ENCODE results near the gene CPSF2.
"Not testable (repeated sequence)": the region's sequence is repeated elsewhere in the genome, so short reads cannot be mapped to it uniquely, and the experiment has no call there.

Gene CPSF2

DNA sequence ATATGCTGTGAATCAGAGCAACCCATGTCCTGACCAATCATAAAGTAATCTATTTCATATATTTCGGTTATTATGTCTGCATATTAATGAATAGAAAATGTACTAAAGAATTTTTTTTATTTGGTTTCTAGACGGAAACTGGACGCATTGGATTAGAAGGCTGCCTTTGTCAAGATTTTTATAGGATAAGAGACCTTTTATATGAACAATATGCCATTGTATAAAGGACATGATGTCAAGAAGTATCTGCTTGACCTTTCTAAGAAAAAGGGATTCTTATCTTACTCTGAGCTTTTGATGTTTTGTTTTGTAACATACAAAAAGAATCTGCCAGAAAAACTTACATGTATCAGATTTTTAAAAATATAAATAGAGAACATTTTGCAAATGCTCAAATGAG lies 39.8 kb downstream of the CPSF2 start:
- H3K27ac ChIP-seq (ENCODE audit: low read length) = no peak overlapping the region
- H3K36me3 ChIP-seq (ENCODE audit: control insufficient read depth in 1 of 2, insufficient read depth in 2 of 2, low read length in 2 of 2) = peaks cover 59 to 61% of the 10 kb centered on the region in 2 donors
- H3K27me3 ChIP-seq (ENCODE audit: low read depth, low read length) = no peaks in the 10 kb centered on the region
- H3K9me3 ChIP-seq (ENCODE audit: control insufficient read depth in 1 of 2, low read length in 2 of 2) = no peaks in the 10 kb centered on the region
- no peak overlapping the region for H3K4me3 ChIP-seq (ENCODE audit: low read depth in 1 of 2, low read length in 2 of 2)
- H3K4me1 ChIP-seq (ENCODE audit: control insufficient read depth in 1 of 2, insufficient read depth in 2 of 2, low read length in 2 of 2) = no peaks in the 10 kb centered on the region

DNA sequence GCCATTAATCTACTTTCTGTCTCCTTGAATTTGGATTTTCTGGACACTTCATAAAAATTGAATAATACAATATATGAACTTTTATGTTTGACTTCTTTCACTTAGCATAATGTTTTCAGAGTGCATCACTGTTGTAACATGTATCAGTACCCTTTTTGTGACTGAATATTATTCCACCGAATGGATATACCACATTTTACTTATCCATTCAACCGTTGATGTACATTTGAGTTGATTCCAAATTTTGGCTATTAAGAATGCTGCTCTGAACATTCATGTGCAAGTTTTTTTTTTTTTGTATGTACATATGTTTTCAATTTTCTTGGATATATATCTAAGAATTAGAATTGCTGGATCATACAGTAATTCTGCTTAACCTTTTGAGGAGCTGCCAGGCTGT lies 43.2 kb downstream of the CPSF2 start:
- Histone ChIP-seq H3K4me1 (ENCODE audit: control insufficient read depth in 1 of 2, insufficient read depth in 2 of 2, low read length in 2 of 2) (no peaks in the 10 kb centered on the region), H3K27ac (ENCODE audit: low read length) (no peak overlapping the region), H3K9me3 (ENCODE audit: control insufficient read depth in 1 of 2, low read length in 2 of 2) (no peaks in the 10 kb centered on the region), H3K27me3 (ENCODE audit: low read depth, low read length) (no peaks in the 10 kb centered on the region), H3K4me3 (ENCODE audit: low read depth in 1 of 2, low read length in 2 of 2) (no peak overlapping the region), H3K36me3 (ENCODE audit: control insufficient read depth in 1 of 2, insufficient read depth in 2 of 2, low read length in 2 of 2) (peaks cover 42 to 48% of the 10 kb centered on the region in 2 donors)

DNA sequence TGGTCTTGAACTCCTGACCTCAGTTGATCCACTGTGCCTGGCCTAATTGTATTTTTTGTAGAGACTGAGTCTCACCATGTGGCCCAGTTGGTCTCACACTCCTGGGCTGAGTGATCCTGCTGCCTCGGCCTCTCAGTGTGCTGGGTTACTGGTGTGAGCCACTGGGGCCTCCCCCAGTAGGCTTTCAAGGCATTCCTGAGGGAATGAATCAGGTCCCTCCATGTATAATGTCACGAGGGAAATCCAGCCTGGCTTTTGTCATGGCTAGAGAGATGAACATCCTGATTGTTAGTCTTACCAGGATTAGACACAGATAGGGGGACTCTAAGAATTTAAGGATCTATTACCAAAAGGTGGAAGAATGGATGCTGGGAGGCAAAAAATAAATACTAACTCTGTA lies 51.9 kb downstream of the CPSF2 start:
- no peak overlapping the region for H3K4me3 ChIP-seq (ENCODE audit: low read depth in 1 of 2, low read length in 2 of 2)
- peaks cover 3 to 7% of the 10 kb centered on the region in 2 donors for H3K36me3 ChIP-seq (ENCODE audit: control insufficient read depth in 1 of 2, insufficient read depth in 2 of 2, low read length in 2 of 2)
- H3K9me3 ChIP-seq (ENCODE audit: control insufficient read depth in 1 of 2, low read length in 2 of 2) = no peaks in the 10 kb centered on the region
- H3K27ac ChIP-seq (ENCODE audit: low read length) = no peak overlapping the region
- no peaks in the 10 kb centered on the region for H3K4me1 ChIP-seq (ENCODE audit: control insufficient read depth in 1 of 2, insufficient read depth in 2 of 2, low read length in 2 of 2)
- no peaks in the 10 kb centered on the region for H3K27me3 ChIP-seq (ENCODE audit: low read depth, low read length)

DNA sequence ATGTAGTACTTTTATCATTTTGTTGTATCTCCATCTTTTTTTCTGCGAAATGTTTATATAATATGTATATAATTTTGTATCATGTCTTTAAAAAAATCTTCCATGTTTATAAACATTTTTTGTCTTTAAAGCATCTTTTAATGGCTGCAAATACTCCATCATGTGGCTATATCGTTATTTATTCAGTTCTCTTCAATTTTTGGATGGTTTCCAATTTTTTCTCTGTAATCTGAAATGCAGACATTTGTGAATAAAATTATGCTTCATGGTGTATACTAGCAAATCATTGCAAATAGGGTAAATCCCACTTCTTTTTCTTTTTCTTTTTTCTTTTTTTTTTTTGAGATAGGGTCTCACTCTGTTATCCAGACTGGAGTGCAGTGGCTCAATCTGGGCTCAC lies 54.0 kb downstream of the CPSF2 start:
- Histone ChIP-seq H3K36me3 (ENCODE audit: control insufficient read depth in 1 of 2, insufficient read depth in 2 of 2, low read length in 2 of 2) (no peaks in the 10 kb centered on the region), H3K27ac (ENCODE audit: low read length) (no peak overlapping the region), H3K4me3 (ENCODE audit: low read depth in 1 of 2, low read length in 2 of 2) (no peak overlapping the region), H3K9me3 (ENCODE audit: control insufficient read depth in 1 of 2, low read length in 2 of 2) (no peaks in the 10 kb centered on the region), H3K27me3 (ENCODE audit: low read depth, low read length) (no peaks in the 10 kb centered on the region), H3K4me1 (ENCODE audit: control insufficient read depth in 1 of 2, insufficient read depth in 2 of 2, low read length in 2 of 2) (no peaks in the 10 kb centered on the region)

DNA sequence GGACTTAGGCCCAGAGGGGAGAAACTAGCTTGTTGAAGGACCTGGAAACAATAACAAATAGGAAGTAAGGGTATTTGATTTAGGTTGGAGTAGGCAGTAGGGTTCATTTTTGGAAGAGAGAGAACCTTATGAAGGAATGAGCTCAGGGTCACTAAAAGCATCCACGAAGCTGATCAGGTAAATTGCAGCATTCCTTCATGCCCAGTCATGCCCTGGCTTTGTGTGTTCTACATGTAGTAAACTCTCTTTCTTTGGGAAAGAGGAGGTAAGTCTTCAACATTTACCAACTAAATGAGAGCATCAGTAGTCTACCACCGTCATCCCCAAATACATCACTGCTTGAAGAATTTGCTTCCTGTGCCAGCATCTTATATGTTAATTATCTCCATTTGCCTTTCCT lies 54.7 kb downstream of the CPSF2 start:
- no peak overlapping the region for H3K27ac ChIP-seq (ENCODE audit: low read length)
- H3K4me1 ChIP-seq (ENCODE audit: control insufficient read depth in 1 of 2, insufficient read depth in 2 of 2, low read length in 2 of 2) = no peaks in the 10 kb centered on the region
- no peaks in the 10 kb centered on the region for H3K9me3 ChIP-seq (ENCODE audit: control insufficient read depth in 1 of 2, low read length in 2 of 2)
- H3K36me3 ChIP-seq (ENCODE audit: control insufficient read depth in 1 of 2, insufficient read depth in 2 of 2, low read length in 2 of 2) = no peaks in the 10 kb centered on the region
- H3K4me3 ChIP-seq (ENCODE audit: low read depth in 1 of 2, low read length in 2 of 2) = no peak overlapping the region
- H3K27me3 ChIP-seq (ENCODE audit: low read depth, low read length) = no peaks in the 10 kb centered on the region

DNA sequence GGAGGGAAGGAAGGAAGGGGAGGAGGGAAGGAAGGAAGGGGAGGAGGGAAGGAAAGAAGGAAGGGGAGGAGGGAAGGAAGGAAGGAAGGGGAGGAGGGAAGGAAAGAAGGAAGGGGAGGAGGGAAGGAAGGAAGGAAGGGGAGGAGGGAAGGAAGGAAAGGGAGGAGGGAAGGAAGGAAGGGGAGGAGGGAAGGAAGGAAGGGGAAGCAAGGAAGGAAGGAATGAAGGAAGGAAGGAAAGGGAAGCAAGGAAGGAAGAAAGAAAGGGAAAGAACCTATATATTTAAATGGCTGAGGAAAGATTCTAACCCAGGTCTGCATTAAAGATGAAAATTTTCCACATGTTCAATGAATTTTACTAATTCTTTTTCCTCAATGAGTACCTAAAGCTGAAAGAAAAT lies 57.4 kb downstream of the CPSF2 start:
- not testable (repeated sequence) for H3K4me1 ChIP-seq (ENCODE audit: control insufficient read depth in 1 of 2, insufficient read depth in 2 of 2, low read length in 2 of 2); H3K36me3 ChIP-seq (ENCODE audit: control insufficient read depth in 1 of 2, insufficient read depth in 2 of 2, low read length in 2 of 2); H3K27ac ChIP-seq (ENCODE audit: low read length); H3K4me3 ChIP-seq (ENCODE audit: low read depth in 1 of 2, low read length in 2 of 2); H3K9me3 ChIP-seq (ENCODE audit: control insufficient read depth in 1 of 2, low read length in 2 of 2); H3K27me3 ChIP-seq (ENCODE audit: low read depth, low read length)

DNA sequence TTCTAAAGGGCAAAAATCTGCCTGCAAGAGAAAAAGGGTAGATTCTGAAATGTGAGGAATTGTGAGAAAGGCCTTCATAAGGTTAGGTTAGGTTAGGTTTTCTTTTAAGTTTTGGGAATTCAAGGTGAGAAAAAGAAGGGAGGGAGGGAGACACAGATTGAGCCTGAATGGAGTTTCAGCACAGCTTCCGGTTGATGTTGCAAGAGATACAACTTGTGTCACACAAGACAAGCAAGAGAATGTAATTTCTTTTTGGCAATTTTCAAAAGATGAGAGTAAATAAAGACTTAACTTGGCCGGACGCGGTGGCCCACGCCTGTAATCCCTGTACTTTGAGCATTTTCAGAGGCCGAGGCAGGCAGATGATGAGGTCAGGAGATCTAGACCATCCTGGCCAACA lies 63.8 kb downstream of the CPSF2 start:
- Histone ChIP-seq H3K9me3 (ENCODE audit: control insufficient read depth in 1 of 2, low read length in 2 of 2) (no peaks in the 10 kb centered on the region), H3K4me3 (ENCODE audit: low read depth in 1 of 2, low read length in 2 of 2) (no peak overlapping the region), H3K27me3 (ENCODE audit: low read depth, low read length) (no peaks in the 10 kb centered on the region), H3K27ac (ENCODE audit: low read length) (no peak overlapping the region), H3K36me3 (ENCODE audit: control insufficient read depth in 1 of 2, insufficient read depth in 2 of 2, low read length in 2 of 2) (no peaks in the 10 kb centered on the region), H3K4me1 (ENCODE audit: control insufficient read depth in 1 of 2, insufficient read depth in 2 of 2, low read length in 2 of 2) (no peaks in the 10 kb centered on the region)

DNA sequence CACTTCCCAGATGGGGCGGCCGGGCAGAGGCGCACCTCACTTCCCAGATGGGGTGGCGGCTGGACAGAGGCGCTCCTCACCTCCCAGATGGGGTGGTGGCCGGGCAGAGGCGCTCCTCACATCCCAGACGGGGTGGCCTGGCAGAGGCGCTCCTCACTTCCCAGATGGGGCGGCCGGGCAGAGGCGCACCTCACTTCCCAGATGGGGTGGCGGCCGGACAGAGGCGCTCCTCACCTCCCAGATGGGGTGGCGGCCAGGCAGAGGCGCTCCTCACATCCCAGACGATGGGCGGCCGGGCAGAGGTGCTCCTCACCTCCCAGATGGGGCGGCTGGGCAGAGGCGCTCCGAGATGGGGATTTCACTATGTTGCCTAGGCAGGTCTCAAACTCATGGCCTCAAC lies 65.8 kb downstream of the CPSF2 start:
- H3K36me3 ChIP-seq (ENCODE audit: control insufficient read depth in 1 of 2, insufficient read depth in 2 of 2, low read length in 2 of 2); H3K4me1 ChIP-seq (ENCODE audit: control insufficient read depth in 1 of 2, insufficient read depth in 2 of 2, low read length in 2 of 2); H3K27ac ChIP-seq (ENCODE audit: low read length); H3K9me3 ChIP-seq (ENCODE audit: control insufficient read depth in 1 of 2, low read length in 2 of 2); H3K4me3 ChIP-seq (ENCODE audit: low read depth in 1 of 2, low read length in 2 of 2); H3K27me3 ChIP-seq (ENCODE audit: low read depth, low read length): not testable (repeated sequence)

DNA sequence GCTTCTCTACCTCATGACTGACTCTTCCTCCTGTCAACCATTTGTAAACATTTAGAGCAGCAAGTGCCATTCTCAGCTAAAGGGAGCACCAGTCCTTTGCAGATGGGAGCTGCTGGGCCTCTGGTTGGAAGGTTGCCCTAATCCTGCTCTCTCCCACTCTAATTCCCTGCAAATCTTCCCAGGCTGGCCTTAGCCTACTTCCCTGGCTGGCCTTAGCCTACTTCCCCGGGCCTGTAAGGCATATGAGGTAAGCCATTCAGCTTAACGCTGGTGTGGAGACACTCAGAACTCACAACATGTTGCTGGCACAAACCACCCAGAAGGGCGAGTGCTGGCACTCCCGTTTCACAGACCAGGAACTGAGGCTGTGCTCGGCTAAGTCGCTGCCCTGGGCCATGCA lies 69.0 kb downstream of the CPSF2 start:
- H3K4me1 ChIP-seq (ENCODE audit: control insufficient read depth in 1 of 2, insufficient read depth in 2 of 2, low read length in 2 of 2) = no peaks in the 10 kb centered on the region
- H3K4me3 ChIP-seq (ENCODE audit: low read depth in 1 of 2, low read length in 2 of 2) = no peak overlapping the region
- H3K27me3 ChIP-seq (ENCODE audit: low read depth, low read length) = no peaks in the 10 kb centered on the region
- no peaks in the 10 kb centered on the region for H3K36me3 ChIP-seq (ENCODE audit: control insufficient read depth in 1 of 2, insufficient read depth in 2 of 2, low read length in 2 of 2)
- H3K27ac ChIP-seq (ENCODE audit: low read length) = no peak overlapping the region
- no peaks in the 10 kb centered on the region for H3K9me3 ChIP-seq (ENCODE audit: control insufficient read depth in 1 of 2, low read length in 2 of 2)

DNA sequence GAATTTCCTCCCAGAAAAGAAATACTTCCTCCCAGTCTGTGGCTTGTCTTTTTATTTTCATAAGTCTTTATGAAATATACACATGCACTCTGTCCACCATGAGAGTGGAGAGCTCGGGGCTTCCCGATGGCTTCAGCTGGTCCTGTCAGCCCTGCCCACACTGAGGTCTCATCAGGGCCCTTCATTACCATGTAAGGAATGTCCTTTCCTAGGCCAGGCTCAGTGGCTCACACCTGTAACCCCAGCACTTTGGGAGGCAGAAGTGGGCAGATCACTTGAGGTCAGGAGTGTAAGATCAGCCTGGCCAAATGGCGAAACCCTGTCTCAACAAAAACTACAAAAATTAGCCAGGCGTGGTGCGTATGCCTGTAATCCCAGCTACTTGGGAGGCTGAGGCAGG lies 77.0 kb downstream of the CPSF2 start:
- Histone ChIP-seq H3K27ac (ENCODE audit: low read length) (no peak overlapping the region), H3K4me3 (ENCODE audit: low read depth in 1 of 2, low read length in 2 of 2) (no peak overlapping the region), H3K27me3 (ENCODE audit: low read depth, low read length) (no peaks in the 10 kb centered on the region), H3K4me1 (ENCODE audit: control insufficient read depth in 1 of 2, insufficient read depth in 2 of 2, low read length in 2 of 2) (no peaks in the 10 kb centered on the region), H3K9me3 (ENCODE audit: control insufficient read depth in 1 of 2, low read length in 2 of 2) (no peaks in the 10 kb centered on the region), H3K36me3 (ENCODE audit: control insufficient read depth in 1 of 2, insufficient read depth in 2 of 2, low read length in 2 of 2) (no peaks in the 10 kb centered on the region)

DNA sequence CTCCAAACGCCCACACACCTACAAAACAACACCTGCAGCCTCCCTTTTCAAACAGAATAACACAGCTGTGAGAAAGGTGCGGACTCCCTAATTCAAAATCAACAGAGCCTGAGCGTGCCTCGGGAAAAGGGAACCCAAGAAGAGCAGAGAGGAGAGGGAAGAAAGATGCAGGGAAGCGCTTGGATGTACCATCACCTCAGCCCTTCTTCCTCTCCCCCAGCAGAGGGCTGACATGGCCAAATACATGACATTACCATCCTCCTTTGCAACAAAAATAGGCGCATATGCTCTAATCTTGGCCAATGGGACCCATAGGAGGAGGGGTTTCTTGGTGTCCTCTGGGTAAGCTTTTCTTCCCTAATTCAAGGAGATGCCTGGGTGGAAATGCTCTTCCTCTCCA lies 78.0 kb downstream of the CPSF2 start:
- Histone ChIP-seq H3K27me3 (ENCODE audit: low read depth, low read length) (no peaks in the 10 kb centered on the region), H3K36me3 (ENCODE audit: control insufficient read depth in 1 of 2, insufficient read depth in 2 of 2, low read length in 2 of 2) (no peaks in the 10 kb centered on the region), H3K27ac (ENCODE audit: low read length) (no peak overlapping the region), H3K9me3 (ENCODE audit: control insufficient read depth in 1 of 2, low read length in 2 of 2) (no peaks in the 10 kb centered on the region), H3K4me3 (ENCODE audit: low read depth in 1 of 2, low read length in 2 of 2) (no peak overlapping the region), H3K4me1 (ENCODE audit: control insufficient read depth in 1 of 2, insufficient read depth in 2 of 2, low read length in 2 of 2) (no peaks in the 10 kb centered on the region)

DNA sequence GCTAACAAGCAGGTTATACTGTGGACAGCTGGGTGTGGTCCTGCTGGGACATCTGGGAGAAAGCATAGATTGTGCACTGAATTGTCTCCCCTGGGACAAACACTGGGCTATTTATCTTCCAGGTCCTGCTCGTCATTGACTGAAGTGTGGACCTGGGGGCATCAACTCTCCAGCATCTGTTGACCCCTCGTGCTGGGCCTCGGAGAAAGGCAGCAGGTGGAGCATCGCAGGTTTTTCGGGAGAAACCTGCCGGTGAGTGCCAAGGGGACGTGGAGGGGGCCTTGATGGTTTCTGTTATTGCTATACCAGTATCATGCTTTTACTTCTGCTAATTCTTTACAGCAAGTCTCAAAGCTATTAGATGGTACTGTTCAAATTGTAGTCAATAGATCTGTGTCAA lies 81.3 kb downstream of the CPSF2 start:
- H3K4me3 ChIP-seq (ENCODE audit: low read depth in 1 of 2, low read length in 2 of 2) = no peak overlapping the region
- no peaks in the 10 kb centered on the region for H3K36me3 ChIP-seq (ENCODE audit: control insufficient read depth in 1 of 2, insufficient read depth in 2 of 2, low read length in 2 of 2)
- H3K27ac ChIP-seq (ENCODE audit: low read length) = no peak overlapping the region
- no peaks in the 10 kb centered on the region for H3K27me3 ChIP-seq (ENCODE audit: low read depth, low read length)
- no peaks in the 10 kb centered on the region for H3K9me3 ChIP-seq (ENCODE audit: control insufficient read depth in 1 of 2, low read length in 2 of 2)
- H3K4me1 ChIP-seq (ENCODE audit: control insufficient read depth in 1 of 2, insufficient read depth in 2 of 2, low read length in 2 of 2) = no peaks in the 10 kb centered on the region
